Right lung (tissue), 10 donors: Measurements from ENCODE around the gene KRTAP10-11. TPM values are rescaled to one million over a fixed set of nuclear protein-coding genes. Genes with fewer than 3 reads are reported as not detected.
"Not testable (repeated sequence)": the region's sequence is repeated elsewhere in the genome, so short reads cannot be mapped to it uniquely, and the experiment has no call there.

Experiments used
- DNase-seq, 2 donors: peaks; one replicate each; pipeline ENCODE4 v3.0.0-alpha.2; 2013
- long read RNA-seq, 8 donors: transcript quantifications; one replicate each; lab custom pipeline, GENCODE V29; 2026
- polyA plus RNA-seq, 5 donors: library from polyadenylated mRNA; unstranded; fragments of 120-200 nt; gene quantifications; one replicate each; pipeline versions ENCODE4 v1.2.1 to v1.2.3, GENCODE V29; 2013; ENCODE audit warnings: inconsistent platforms in 1 of 5, low replicate concordance in 1 of 5; ENCODE audit not compliant: insufficient read length in 5 of 5, insufficient read depth in 1 of 5

KRTAP10-11 gene
- polyA plus RNA-seq: not detected
- long read RNA-seq, donor 1: 0 reads
- long read RNA-seq, donor 2: 0 reads
- long read RNA-seq, donor 3: 0 reads
- long read RNA-seq, donor 4: 0 reads
- long read RNA-seq, donor 5: 0 reads
- long read RNA-seq, donor 6: 0 reads
- long read RNA-seq, donor 7: 0 reads
- long read RNA-seq, donor 8: 0 reads

- not testable (repeated sequence) for DNase-seq
Observed at GRCh38 chr21:44646366-44647221, at the start of gene KRTAP10-11. KRTAP10-11 (plus strand) TSS chr21:44646414; CDS start chr21:44646459, 45 bp downstream.

- DNase-seq: no peak
Observed at GRCh38 chr21:44598061-44598460, 48.2 kb upstream of the KRTAP10-11 start.

- DNase-seq: no peak
Observed at GRCh38 chr21:44599264-44600029, 46.8 kb upstream of the KRTAP10-11 start.

- not testable (repeated sequence) for DNase-seq
Observed at GRCh38 chr21:44600118-44600978, 45.9 kb upstream of the KRTAP10-11 start, which contains the start of gene KRTAP10-7. KRTAP10-7 (plus strand) TSS chr21:44600597; CDS start chr21:44600622, 25 bp downstream.

DNA sequence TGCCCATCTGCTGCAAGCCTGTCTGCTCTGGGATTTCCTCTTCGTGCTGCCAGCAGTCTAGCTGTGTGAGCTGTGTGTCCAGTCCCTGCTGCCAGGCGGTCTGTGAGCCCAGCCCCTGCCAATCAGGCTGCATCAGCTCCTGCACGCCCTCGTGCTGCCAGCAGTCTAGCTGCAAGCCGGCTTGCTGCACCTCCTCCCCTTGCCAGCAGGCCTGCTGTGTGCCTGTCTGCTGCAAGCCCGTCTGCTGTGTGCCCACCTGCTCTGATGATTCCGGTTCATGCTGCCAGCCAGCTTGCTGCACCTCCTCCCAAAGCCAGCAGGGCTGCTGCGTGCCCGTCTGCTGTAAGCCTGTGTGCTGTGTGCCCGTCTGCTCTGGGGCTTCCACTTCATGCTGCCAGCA, 45.1 kb upstream of the KRTAP10-11 start:
- DNase-seq: not testable (repeated sequence)

DNA sequence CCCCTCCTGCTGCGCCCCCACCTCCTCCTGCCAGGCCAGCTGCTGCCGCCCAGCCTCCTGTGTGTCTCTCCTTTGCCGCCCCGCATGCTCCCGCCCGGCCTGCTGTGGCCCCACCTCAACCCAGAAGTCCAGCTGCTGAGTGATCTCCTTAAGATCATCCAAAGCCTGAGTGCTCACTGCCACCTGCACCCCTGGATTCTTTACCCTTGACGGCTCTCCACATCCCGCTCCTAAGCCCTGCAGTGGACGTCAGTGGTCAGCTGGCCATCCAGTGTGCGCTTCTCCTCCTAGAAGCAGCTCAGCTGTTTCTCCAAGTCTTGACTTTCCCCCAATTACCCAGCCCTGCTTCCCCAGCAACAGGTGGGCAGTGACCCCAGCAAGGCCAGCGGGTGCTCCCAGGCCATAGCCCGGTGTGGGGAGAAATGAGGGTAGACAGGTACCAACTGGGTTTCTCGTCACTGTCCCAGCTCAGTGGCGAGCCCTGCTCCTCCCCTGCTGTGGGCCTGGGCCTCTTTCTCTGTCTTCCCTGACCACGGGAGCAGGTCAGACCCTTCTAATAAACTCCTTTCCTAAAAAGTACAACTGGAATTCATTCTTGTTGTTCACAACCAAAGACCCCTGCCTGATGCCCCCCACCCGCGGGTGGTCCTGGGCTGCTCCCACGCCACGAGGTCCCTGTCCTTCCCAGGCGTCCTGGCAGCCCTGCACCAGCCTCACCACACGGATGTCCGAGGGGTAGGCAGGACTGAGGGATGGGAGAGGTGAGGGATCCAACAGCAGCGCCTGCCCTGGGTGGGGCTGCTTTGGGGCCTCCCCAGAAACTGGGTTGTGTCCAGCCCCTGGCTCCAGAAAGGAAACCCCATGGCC, 44.4 kb upstream of the KRTAP10-11 start:
- no peak for DNase-seq

- no peak for DNase-seq
Observed at GRCh38 chr21:44602463-44602850, 43.8 kb upstream of the KRTAP10-11 start.

GRCh38 chr21:44603109-44603875, 42.9 kb upstream of the KRTAP10-11 start:
- DNase-seq: no peak

DNA sequence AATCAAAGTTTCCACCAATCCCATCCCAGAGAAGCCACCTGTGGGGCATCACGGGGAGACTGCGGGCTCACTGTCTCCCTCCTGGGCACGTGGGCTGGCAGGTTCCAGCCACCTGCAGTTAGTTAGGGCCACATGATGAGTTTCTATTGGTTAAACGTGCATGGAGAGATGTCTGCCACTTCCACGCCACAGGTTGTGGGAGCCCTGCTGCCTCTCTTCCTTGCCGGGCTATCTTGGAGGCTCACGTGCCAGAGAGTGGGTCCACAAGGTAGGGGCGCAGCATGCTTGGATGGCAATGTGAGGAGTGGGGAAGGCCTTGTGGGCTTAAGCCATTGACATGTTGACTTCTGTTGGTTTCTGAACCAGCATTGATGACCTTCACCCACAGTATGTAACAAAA, 42.3 kb upstream of the KRTAP10-11 start:
- no peak for DNase-seq

- DNase-seq: no peak
Observed at GRCh38 chr21:44606495-44606894, 39.7 kb upstream of the KRTAP10-11 start.

DNA sequence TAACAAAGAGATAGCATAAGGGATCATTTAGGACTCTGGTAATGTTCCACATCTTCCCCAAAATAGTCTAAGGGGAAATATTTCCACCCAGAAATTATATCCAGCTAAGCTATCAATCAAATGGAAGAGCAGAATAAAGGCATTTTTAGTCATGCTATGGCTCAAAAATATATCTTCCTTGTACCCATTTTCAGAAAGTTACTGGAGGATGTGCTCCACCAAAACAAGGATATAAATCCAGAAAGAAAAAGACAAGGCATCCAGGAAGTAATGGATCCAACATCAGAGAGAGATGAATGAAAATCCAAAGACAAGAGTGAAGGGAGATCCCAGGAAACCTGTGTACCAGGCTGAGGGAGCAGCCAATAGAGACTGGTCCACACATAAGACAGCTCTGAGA, 37.0 kb upstream of the KRTAP10-11 start:
- no peak for DNase-seq

DNA sequence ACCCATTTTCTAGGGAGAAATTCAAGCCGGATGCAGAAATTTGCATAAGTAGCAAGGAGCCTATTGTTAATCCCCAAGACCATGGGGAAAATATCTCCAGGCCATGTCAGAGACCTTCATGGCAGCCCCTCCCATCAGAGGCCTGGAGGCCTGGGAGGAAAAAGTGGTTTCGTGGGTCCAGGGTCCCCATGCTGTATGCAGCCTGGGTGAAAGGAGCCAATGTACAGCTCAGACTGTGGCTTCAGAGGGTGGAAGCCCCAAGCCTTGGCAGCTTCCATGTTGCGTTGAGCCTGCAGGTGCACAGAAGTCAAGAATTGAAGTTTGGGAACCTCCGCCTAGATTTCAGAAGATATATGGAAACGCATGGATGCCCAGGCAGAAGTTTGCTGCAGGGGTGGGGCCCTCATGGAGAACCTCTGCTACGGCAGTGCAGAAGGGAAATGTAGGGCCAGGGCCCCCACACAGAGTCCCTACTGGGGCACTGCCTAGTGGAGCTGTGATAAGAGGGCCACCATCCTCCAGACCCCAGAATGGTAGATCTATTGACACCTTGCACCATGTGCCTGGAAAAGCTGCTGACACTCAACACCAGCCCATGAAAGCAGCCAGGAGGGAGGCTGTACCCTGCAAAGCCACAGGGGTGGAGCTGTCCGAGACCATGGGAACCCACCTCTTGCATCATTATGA, 35.9 kb upstream of the KRTAP10-11 start:
- not testable (repeated sequence) for DNase-seq

DNA sequence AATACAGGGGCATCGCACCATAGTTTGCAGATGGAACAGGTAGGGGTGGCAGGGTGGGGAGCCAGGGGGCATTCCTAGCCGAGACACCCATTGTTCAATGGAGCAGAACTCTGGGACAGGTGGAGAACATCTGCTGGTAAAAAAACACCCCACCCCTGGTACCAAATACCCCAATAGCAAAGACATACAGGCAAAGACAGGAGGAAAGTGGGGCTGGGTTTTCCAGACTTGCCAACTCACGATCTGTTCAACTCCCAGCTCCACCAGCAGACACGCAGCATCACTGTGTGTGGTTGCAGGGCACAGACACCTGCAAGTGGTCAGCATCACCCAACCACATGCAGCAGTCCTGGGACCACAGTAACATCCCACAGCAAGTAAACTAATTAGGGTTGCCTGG, 34.7 kb upstream of the KRTAP10-11 start:
- DNase-seq: no peak

DNA sequence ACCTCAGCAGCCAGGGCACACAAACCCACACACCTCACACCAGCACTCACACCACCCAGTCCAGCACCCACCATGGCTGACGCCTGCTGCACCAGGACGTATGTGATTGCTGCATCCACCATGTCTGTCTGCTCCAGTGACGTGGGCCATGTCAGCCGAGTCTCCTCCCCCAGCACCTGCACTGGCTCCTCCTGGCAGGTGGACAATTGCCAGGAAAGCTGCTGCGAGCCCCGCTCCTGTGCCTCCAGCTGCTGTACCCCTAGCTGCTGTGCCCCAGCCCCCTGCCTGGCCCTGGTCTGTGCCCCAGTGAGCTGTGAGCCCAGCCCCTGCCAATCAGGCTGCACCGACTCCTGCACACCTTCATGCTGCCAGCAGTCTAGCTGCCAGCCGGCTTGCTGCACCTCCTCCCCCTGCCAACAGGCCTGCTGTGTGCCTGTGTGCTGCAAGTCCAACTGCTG, 34.2 kb upstream of the KRTAP10-11 start, which contains the start of gene KRTAP10-8:
TSS of gene KRTAP10-8 (plus strand) at position 51 of the 458 bp plus-strand sequence. CDS start at position 73, 22 bp downstream.
- DNase-seq: no peak

- no peak for DNase-seq
Observed at GRCh38 chr21:44612669-44613229, 33.5 kb upstream of the KRTAP10-11 start.

DNA sequence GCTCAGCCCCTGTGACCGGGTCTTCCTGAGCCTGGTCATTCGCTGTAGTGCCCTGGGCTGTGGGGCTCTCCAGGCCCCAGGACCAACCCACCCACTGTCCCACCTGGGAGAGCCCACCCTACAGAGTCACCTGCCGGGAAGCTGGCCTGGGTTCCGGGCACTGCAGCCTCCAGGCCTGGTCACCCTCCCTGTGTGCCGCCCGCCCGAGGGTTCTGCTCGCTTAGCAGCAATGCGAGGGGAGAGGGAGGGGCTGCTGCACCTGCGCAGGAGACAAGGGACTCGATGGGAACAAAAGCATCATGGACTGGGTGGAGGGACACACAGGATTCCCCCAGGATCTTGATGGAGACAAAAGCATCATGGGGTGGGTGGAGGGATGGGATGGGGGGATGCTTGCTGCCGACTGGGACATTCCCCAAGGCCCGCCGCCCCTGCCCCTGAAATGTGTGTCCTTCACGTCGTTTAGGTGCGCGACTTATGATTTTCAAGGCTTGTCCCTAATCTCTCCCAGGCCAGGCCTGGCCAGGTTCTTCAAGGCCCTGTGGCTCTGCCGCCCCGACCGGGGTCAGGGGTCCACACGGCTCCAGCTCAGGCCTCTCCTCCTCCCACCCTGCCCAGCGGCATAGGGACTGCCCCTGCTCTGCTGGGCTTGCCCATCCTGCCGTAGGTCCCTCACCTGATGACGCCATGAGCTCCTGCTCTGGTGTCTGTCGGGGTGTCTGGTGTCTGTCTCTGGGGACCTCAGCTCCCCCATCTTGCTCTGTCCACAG, 32.6 kb upstream of the KRTAP10-11 start:
- no peak for DNase-seq

DNA sequence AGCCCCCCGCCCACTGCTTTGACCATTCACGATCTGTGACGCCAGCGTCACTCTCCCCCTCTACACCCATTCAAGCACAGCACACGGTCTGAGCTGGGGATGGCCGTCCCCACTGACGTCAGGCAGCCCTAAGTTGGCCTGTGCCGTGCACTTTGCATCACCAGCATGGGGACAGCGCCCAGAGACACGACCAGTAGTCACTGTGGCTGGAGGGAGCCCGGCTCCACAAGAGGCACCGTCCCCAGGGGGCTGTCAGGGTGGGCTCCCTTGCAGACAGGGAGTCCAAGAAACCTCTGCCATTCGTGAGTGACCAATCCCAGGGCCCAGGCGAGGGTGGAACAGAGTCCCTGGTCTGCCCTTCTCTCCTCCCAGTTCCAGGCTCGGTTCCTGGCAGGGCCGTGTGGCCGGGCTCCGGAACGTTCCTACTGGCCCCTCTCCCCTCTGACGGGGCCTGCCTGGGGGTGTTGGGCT, 32.0 kb upstream of the KRTAP10-11 start:
- no peak for DNase-seq
